Endodermal cell (in vitro differentiated cells): ENCODE measurements around the gene IL1RAPL2. TPM values are rescaled to one million over a fixed set of nuclear protein-coding genes. Genes with fewer than 3 reads are reported as not detected.

Source experiments
- DNase-seq: peaks from one replicate; pipeline ENCODE4 v3.0.0-alpha.2; 2017
- H3K27ac ChIP-seq: 2 replicates; pipeline ENCODE4 v1.5.1; 2013; ENCODE audit warnings: mild to moderate bottlenecking, low read depth, low read length, moderate library complexity
- H3K27me3 ChIP-seq: 2 replicates; pipeline ENCODE4 v1.6.1; 2013; ENCODE audit warnings: mild to moderate bottlenecking, low read length, moderate library complexity; ENCODE audit not compliant: insufficient read depth, control insufficient read depth, poor library complexity, severe bottlenecking
- H3K36me3 ChIP-seq: 2 replicates; pipeline ENCODE4 v1.7.0; 2013; ENCODE audit warnings: mild to moderate bottlenecking, low read length, moderate library complexity; ENCODE audit not compliant: control insufficient read depth, insufficient read depth
- H3K4me1 ChIP-seq: one replicate; pipeline ENCODE4 v1.7.0; 2013; ENCODE audit warnings: low read length; ENCODE audit not compliant: control insufficient read depth, insufficient read depth
- H3K4me3 ChIP-seq: 2 replicates; pipeline ENCODE4 v1.5.1; 2013; ENCODE audit warnings: mild to moderate bottlenecking, low read length, moderate library complexity
- H3K9ac ChIP-seq: 2 replicates; pipeline ENCODE4 v1.6.1; 2013; ENCODE audit warnings: mild to moderate bottlenecking, low read length, moderate library complexity; ENCODE audit not compliant: poor library complexity, severe bottlenecking; ENCODE audit errors: extremely low read depth
- H3K9me3 ChIP-seq: 2 replicates; pipeline ENCODE4 v1.6.1; 2013; ENCODE audit warnings: mild to moderate bottlenecking, low read length, moderate library complexity; ENCODE audit not compliant: control insufficient read depth
- H3K27ac Mint-ChIP-seq: 2 replicates; pipeline ENCODE4 v1.8.0; 2020; ENCODE audit warnings: mixed read lengths
- H3K27me3 Mint-ChIP-seq: 2 replicates; pipeline ENCODE4 v1.8.0; 2021; ENCODE audit warnings: mild to moderate bottlenecking, mixed read lengths; ENCODE audit not compliant: insufficient read depth
- H3K36me3 Mint-ChIP-seq: 2 replicates; pipeline ENCODE4 v1.8.0; 2020; ENCODE audit warnings: low read depth, mixed read lengths
- H3K4me1 Mint-ChIP-seq: 2 replicates; pipeline ENCODE4 v1.8.0; 2020; ENCODE audit warnings: mixed read lengths
- H3K4me3 Mint-ChIP-seq: 2 replicates; pipeline ENCODE4 v1.8.0; 2020; ENCODE audit warnings: mild to moderate bottlenecking, moderate library complexity, mixed read lengths
- H3K9me3 Mint-ChIP-seq: 2 replicates; pipeline ENCODE4 v1.8.0; 2020; ENCODE audit warnings: mild to moderate bottlenecking, mixed read lengths
- CTCF ChIP-seq: fragments of 200-600 bp; sonication (generic); conservative IDR thresholded peaks from 2 replicates; pipeline ENCODE4 v1.5.0; 2021; ENCODE audit warnings: antibody characterized with exemption, mild to moderate bottlenecking
- WGBS, 2 experiments: methylation state at CpG; one replicate each; pipeline versions ENCODE4 v1.1.5 to v1.1.7; 2013; ENCODE audit warnings: missing lambda C conversion rate in 2 of 2, mixed read lengths in 1 of 2; ENCODE audit not compliant: insufficient coverage in 1 of 2, insufficient read length in 1 of 2; 5-methylcytosine and 5-hydroxymethylcytosine counted together
- total RNA-seq, 2 donors: library from RNA; stranded (reverse); fragmentation: NEBNext Ultra II Directional in 1 of 2; extraction: Animal tissue kit (Norgen Biotek cat#: 25700) in 1 of 2; gene quantifications; 2 replicates in 1 of 2; 3 replicates in 1 of 2; pipeline ENCODE4 v1.2.1, GENCODE V29; 2021

The IL1RAPL2 gene
- total RNA-seq, 2 donors from 2014 or later = 0.13 TPM; not detected in 1

GRCh38 chrX:104929324-104929723 lies 363.3 kb downstream of the IL1RAPL2 start:
- WGBS, 2 experiments = 100% methylated on average over 1 to 2 of the region's 2 CpGs
- H3K27me3 Mint-ChIP-seq = no peaks in the 10 kb centered on the region

GRCh38 chrX:104935581-104935980 lies 369.6 kb downstream of the IL1RAPL2 start:
- H3K4me3 Mint-ChIP-seq = no peak overlapping the region
- H3K9me3 ChIP-seq = no peaks in the 10 kb centered on the region

More at GRCh38 chrX:104929324-104929723, 363.3 kb downstream of the IL1RAPL2 start:
- no peaks in the 10 kb centered on the region for H3K4me1 Mint-ChIP-seq
- no peak overlapping the region for H3K4me3 Mint-ChIP-seq
- no peak for TF ChIP-seq CTCF
- Histone ChIP-seq H3K4me3 (no peak overlapping the region), H3K9me3 (no peaks in the 10 kb centered on the region), H3K9ac (no peak overlapping the region), H3K27me3 (no peaks in the 10 kb centered on the region), H3K4me1 (no peaks in the 10 kb centered on the region), H3K36me3 (no peaks in the 10 kb centered on the region), H3K27ac (no peak overlapping the region)
- no peak for DNase-seq
- H3K9me3 Mint-ChIP-seq = peaks cover 32% of the 10 kb centered on the region
- no peak overlapping the region for H3K27ac Mint-ChIP-seq
- H3K36me3 Mint-ChIP-seq = no peaks in the 10 kb centered on the region

GRCh38 chrX:104953251-104953650 lies 387.3 kb downstream of the IL1RAPL2 start:
- Histone ChIP-seq H3K9me3 (no peaks in the 10 kb centered on the region), H3K36me3 (no peaks in the 10 kb centered on the region), H3K27me3 (no peaks in the 10 kb centered on the region), H3K9ac (no peak overlapping the region), H3K4me3 (no peak overlapping the region), H3K27ac (no peak overlapping the region), H3K4me1 (no peaks in the 10 kb centered on the region)
- Mint-ChIP-seq H3K4me1 (peaks cover 1% of the 10 kb centered on the region), H3K27ac (no peak overlapping the region), H3K4me3 (no peak overlapping the region), H3K27me3 (no peaks in the 10 kb centered on the region), H3K36me3 (no peaks in the 10 kb centered on the region), H3K9me3 (peaks cover 19% of the 10 kb centered on the region)
- TF ChIP-seq CTCF = no peak
- no peak for DNase-seq

More at GRCh38 chrX:104935581-104935980, 369.6 kb downstream of the IL1RAPL2 start:
- WGBS, 2 experiments = 80 to 87% methylated on average over 1 to 2 of the region's 2 CpGs
- H3K36me3 Mint-ChIP-seq = no peaks in the 10 kb centered on the region
- no peak for TF ChIP-seq CTCF
- no peaks in the 10 kb centered on the region for H3K4me1 ChIP-seq
- no peaks in the 10 kb centered on the region for H3K4me1 Mint-ChIP-seq
- no peaks in the 10 kb centered on the region for H3K27me3 ChIP-seq
- H3K27ac Mint-ChIP-seq = no peak overlapping the region
- peaks cover 36% of the 10 kb centered on the region for H3K9me3 Mint-ChIP-seq
- DNase-seq = no peak
- no peak overlapping the region for H3K27ac ChIP-seq
- H3K4me3 ChIP-seq = no peak overlapping the region
- no peak overlapping the region for H3K9ac ChIP-seq
- no peaks in the 10 kb centered on the region for H3K27me3 Mint-ChIP-seq
- H3K36me3 ChIP-seq = no peaks in the 10 kb centered on the region
